MM.1S (cell line): ENCODE results near the gene FBLIM1.

Source experiments
- CTCF ChIP-seq: fragments of 300-600 bp; sonication (generic); IDR thresholded peaks from 2 replicates; pipeline ENCODE4 v1.5.1; 2016; ENCODE audit warnings: antibody characterized with exemption, low read length, mixed read lengths
- EZH2 ChIP-seq: fragments of 300-600 bp; sonication (generic); optimal IDR thresholded peaks from 2 replicates; pipeline ENCODE3; 2017; ENCODE audit warnings: low read depth, mild to moderate bottlenecking, antibody characterized with exemption, low read length, mixed read lengths

- TF ChIP-seq CTCF (no peak), EZH2 (no peak)
Measured at GRCh38 chr1:15775706-15776105, 17.1 kb downstream of the FBLIM1 start.
